ENCODE measurements around the gene CFAP161.

The CFAP161 gene

DNA sequence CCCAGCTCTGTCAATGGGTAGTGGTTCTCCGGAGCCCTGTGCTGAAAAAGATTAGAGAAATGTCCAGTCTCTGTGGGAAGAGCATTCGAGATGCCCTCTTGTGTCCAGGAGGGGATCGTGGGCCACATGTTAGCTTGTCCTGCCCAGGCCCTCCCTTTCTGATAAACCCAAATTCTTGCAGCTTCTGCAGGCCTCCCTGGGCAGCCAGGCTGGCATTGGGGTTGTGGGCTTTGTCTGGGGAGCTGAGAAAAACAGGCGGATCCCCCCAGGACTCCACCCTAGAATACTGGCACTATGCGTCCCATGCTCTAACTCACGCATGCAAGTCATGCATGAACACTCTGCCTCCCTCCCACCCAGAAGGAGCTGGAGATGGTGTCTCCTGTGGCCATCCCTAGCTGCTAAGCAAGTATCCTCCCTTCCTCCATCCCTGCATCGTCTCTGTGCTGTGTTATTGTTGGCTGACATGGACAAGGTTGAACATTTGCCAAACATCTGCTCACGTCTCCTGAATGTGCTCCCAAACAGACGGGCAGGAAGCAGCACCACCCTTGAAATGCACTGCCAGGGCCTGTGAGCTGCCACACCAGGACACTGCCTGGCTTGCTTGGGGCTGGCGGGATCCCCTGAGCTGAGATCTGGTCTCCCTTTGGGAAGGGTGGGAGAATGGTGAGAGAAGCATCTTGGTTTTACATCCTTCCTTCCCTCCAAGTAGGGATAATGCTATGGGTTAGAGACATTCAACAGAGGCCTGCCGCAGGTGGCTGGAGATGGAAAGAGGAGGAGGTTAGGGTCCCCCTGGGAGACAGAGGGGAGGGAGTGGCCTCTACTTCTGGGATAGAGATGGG lies 26.5 kb downstream of the CFAP161 start:
- DNase-seq, result no peak

DNA sequence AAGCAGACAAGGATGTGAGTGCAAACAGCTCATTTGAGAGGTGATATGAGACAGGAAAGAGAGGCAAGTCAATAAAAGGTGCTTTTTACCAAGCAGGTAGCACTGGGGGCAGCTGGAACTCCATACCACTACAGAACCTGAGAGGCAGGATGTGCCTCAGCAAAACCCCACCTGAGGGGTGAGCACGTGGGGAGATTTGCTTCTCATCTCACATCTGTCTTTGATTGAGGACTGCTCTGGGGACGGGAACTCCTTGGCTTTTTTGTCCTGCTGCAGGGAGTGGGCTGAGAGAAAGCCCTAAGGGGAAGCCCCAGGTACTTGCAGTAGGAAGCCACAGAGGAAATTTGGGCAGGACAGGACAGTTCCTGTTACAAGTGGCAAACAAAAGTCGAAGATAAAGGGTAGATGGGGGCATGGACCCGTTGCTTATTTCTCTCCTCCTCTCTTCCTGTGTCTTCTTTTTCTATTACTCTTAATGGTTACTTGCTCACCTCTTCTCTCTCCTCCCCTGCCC lies 27.1 kb downstream of the CFAP161 start:
- no peak for DNase-seq

DNA sequence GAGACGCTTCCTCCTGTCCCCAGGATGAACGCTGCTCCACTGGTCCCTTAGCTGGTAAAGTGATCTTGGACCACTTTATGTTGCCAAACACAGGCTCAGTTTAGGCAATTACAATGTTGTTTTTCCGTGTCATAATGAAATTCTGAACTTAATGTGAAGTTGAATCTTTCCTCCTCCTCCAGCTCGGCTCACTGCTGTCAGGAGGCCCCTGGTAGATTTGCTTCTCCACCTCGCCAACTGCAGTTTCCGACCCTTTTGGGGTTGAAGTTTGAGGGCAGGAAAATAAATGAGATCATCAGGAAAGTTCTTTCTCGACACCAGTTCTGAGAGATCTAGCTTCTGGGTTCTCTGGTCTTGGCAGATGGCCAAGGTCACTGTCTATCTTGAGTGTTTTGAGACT lies 27.8 kb downstream of the CFAP161 start:
- no peak for DNase-seq

DNA sequence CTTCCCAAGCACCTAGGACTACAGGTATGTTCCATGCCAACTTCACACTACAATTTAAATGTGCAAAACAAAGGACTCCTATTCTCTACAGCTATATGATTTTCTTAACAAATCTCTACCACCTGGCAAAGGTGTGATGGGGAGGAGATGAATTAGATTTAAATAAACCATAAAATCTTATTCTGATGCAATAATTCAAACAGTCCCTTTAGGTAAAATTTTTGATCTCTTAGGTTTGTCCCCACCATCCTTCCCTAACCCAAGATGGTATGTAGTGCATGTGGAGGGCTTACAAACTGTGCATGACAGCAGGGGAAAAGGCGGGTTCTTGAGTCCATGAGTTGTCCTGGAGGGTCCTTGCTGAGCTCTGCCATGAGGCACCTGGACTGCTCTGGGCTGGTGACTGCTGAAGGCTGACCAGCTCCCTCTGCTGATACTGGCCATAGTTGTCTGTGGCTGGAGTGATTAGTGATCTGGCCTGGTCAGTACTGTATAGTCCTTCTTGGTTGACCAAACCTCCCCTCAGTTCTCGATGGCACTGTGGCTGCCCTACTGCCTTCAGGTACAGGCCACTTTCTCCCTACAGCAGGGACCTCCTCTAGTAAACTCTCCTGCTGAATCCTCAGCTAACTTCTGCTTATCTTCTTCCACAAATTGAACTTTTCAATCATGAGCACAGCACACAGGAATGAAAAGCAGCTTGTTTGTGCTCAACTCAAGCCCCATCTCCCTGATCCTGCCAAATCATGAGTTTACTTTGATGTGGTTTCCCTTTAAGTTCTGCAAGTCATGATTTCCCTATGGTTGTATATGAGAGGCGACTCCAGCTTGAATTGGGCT lies 30.1 kb downstream of the CFAP161 start:
- DNase-seq, result no peak

DNA sequence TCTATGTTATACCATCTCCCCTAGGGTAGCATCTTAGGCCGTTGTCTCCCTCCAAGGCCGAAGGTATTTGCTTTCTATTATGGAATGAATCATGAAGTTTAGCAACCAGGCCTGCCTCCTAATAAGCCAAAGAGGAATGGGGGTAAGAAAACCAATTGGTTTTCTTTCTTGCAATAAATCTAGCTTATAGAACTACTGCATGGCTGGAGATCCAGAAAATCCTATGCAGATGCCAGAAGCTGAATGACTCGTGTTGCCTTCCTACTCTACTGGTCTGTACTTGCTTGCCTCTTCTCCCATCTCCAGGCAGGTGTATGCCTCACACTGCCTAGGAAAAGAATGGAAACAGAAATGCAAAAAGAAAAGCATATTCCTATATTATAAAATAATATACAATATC lies 31.5 kb downstream of the CFAP161 start:
- no peak for DNase-seq

DNA sequence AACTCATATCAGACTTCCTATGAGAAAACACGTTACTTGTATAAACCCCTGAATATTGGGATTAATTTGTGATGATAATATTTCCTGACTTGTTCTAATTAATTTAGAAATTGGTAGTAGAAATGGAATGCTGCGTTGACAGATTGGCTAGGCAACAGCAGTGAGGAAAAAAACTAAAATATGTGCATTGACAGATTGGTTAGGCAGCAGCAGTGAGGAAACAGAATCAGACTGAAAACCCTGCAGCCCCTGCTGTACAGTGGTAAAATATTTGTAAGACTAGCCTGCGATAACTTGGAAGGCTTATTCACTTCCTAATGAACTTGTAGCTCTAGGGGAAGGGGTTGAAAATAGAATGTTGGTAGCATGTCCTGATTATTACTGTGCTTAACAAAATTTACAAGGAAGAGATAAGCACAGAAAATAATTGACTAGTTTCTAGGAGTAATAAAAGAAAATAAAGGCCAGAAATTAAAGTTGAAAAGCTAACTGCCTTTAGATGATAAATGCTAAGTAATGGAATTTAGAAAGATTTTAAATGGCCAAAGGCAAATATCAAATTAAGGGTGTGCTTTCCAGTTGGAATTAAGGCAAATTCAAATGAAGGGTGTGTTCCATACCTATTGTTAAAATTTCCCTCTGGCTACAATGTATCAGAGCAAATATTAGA lies 32.7 kb downstream of the CFAP161 start:
- no peak for DNase-seq

DNA sequence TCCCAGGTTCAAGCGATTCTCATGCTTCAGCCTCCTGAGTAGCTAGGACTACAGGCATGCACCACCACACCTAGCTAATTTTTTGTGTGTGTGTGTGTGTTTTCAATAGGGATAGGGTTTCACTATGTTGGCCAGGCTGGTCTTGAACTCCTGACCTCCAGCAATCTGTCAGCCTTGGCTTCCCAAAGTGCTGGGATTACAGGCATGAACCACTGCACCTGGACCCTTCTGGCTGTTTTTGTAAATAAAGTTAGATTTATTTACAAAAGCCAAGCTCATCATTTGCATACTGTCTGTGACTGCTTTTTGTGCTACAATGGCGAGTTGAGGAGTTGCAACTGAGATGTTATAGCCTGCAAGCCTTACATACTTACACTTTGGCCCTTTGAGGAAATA lies 34.1 kb downstream of the CFAP161 start:
- no peak for DNase-seq

DNA sequence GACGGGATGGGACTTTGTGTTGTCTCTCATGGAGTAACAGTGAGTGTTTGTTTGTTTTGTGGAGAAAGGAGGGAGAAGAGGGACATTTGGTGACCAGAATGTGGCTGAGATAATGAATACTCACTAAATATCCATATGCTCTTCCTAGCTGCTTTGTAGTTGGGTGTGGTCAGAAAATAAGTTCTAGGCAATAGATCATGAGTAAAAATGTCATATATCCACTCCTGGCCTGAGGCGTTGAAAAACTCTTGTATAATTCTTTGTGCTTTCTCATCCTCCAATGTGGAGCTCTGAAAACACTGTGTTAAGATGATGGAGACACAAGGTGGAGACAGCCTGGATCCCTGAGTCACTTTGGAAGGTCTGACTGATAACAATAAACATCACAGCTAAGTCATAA lies 34.6 kb downstream of the CFAP161 start:
- no peak for DNase-seq

DNA sequence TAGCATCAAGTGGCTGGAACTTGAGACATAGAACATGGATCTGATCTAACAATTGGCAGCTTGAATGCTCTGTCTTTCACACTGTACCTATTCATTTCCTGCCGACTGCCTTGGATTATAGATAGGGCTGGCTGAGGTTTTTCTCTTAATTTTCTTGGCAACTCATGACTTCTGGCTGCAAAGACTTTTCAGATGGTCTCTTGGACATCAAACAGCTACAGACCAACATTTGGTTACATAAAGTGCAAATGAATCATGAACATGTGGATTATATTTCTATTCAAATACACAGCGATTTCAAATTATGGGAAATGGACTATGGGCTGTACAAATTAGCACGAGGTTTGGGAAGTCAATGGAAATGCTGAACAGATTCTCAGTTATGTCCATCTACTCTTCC lies 36.4 kb downstream of the CFAP161 start:
- no peak for DNase-seq

DNA sequence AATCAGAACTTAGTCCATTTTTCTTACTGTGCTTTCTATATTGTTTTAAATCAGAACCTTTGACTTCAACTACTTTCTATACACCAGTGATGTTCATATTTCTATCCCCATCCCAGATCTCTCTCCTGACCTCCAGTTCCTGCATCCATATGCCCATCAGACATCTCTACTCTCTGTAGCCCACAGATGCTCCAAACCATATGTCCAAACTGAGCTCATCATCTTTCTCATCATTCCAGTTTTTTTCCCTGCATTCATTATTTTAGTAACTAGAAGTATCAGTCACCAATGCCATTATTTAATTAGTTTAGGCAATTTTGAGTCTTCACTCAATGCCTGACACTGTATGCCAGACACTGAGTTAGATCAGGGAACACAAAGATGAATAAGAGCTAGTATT lies 37.2 kb downstream of the CFAP161 start:
- DNase-seq, result no peak

DNA sequence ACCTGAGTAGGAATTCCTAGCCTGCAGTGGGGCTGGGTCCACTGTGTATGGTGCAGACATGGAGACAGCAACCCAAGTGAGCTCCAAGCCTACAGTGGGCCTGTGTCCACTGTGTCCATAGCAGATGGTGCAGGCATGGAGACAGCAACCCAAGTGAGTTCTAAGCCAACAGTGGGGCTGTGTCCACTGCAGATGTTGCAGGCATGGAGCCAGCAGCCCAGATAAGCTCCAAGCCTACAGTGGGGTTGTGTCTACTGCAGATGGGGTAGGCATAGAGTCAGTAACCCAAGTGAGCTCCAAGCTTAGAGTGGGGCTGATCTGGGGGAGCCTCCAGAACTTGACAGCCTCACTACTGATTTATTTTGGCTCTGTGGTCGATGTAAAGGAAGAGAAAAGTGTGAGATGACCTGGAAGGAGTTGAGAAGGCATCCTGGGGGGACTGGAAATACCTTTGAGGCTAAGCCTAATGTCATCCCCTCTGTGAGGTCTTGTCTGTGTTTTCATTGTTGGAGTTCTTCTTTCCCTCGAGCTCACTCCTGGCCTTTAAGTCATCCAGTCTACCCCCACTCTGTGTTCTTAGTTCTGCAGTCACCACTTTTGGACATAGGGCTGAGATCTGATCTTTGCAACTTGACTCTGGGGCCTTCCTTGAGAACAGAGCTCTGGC lies 40.2 kb downstream of the CFAP161 start:
- no peak for DNase-seq

DNA sequence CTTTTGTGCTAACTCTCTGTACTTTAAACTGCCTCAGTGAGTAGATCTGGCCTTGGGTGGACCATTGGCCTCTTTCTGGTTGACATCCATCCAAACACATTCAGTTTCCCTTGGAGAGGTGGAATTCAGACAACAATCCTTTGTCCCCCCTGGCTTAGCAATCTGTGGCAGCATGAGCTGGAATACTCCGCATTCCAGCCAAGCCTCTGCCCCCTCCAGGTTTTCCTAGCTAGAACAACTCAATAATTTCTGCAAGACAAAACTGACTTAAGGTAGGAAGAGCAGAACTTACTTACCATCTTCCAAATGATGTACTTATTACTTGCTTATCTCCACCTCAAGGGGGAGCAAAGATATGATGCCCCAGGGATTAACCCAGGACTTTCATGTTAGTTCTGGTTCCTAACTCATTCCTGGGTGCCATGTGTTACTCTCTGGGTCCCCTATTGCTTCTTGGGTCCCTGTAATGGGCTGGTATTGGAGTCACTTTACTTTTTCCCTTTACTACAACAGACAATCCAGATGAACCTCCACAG lies 40.8 kb downstream of the CFAP161 start:
- no peak for DNase-seq

DNA sequence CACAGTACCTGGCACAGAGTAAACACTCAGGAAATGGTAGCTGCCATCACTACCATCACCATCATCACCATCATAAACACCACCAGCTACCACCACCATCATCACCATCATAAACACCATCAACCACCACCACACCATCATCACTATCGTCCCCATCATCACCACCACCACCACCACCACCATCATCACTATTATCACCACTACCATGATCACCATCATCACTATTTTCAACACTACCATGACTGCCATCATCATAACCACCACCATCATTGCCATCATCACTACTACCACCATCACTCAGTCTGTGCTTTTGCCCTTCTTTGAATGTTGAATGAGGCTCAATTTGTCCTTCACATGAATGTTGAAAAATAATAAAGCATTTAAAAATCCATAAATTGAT lies 41.4 kb downstream of the CFAP161 start:
- DNase-seq, result no peak

DNA sequence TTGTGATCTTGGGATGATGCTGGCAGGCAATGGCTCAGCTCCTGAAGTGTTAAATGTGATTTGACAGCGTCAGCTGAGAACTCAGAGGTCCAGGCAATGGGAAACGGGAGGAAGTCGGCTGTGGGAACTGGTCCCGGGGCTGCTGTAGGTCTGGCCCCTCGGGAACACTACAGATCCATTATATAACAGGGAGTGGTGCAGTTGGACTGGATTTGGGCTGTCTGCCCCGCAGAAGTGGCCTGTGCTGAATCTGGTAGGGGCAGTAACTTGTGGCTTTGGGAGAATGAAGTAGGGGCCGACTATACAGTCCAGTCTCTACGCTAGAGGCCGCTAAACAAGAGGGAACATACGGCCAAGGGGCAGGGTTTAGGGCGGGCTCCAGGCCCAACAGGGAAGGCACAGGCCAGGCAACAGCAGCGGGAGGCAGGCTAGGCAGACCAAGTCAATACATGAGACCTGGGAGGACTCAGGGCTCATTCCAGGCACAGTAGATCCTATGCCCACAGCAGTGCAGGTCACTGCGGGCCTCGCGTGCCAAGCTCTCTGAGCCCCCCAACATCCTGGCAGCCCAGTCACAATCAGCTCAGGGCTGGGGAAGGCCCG lies 42.3 kb downstream of the CFAP161 start:
- no peak for DNase-seq

DNA sequence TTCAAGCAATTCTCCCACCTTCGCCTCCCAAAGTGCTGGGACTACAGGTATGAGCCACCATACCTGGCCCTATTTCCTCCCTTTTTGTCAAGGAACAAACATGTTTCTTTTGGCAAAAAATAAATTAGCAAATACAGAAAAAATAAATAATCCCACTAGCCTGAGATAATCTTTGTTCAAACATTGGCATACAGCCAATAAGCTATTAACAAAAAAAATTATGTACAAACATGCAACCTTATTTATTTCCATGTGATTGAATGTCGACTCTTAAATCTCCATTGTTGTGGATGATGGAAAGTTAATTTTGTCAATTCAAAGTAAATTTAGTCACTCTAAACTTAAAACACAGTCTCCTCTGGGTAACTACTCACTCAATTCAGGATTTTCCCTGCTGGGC lies 44.3 kb downstream of the CFAP161 start:
- DNase-seq, result no peak

DNA sequence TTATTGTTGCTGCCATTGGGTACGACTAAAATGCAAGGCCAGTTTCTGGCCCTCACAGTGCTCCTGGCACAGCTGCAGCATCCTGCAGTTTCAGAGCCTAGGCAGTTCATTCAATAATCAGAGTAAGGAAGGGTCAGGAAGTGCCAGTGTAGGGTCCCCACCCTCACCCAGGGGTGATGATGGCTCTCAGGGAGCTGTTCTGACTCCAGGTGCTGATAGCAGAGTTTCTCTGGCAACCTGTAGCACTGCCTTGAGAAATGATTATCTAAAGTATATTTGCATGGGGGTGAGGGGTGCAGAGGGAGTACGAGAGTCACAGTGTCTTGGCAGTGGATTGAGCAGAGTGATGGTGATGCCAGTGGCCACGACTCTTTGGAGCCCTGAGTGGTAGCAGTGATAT lies 47.1 kb downstream of the CFAP161 start:
- no peak for DNase-seq

DNA sequence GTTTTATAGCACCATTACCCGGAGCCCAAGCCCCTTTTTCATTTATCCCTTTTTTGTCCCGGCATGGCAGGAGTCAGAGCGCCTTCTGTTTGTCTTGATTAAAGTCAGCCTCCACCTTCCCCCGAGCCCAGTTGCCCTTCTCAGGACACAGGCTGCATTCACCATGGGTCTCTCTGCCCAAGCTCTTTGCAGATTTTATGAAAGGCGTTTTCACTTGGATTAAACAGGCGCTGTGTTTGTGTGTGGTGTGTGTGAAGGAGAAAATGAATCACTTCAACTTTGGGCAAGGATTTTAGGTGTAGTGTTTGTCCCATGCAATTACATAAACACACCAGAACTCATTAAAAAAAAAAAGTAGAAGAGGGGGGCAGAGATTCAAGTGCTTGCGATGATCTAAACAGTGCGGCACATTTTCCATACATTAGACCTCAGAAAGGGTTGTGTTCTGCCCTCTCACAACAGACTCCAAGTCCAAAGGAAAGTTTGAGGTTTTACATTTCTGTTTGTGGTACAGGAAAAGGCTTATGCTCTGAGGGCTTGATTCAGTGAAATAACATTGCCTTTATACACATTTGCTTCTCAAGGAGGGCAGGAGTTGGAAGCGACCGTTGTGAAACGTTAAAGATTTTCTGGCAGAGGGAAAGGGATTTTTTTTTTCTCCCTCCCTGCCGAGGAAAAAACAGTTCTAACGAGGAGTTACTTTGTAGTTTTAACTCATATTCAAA lies 48.1 kb downstream of the CFAP161 start:
- no peak for DNase-seq

DNA sequence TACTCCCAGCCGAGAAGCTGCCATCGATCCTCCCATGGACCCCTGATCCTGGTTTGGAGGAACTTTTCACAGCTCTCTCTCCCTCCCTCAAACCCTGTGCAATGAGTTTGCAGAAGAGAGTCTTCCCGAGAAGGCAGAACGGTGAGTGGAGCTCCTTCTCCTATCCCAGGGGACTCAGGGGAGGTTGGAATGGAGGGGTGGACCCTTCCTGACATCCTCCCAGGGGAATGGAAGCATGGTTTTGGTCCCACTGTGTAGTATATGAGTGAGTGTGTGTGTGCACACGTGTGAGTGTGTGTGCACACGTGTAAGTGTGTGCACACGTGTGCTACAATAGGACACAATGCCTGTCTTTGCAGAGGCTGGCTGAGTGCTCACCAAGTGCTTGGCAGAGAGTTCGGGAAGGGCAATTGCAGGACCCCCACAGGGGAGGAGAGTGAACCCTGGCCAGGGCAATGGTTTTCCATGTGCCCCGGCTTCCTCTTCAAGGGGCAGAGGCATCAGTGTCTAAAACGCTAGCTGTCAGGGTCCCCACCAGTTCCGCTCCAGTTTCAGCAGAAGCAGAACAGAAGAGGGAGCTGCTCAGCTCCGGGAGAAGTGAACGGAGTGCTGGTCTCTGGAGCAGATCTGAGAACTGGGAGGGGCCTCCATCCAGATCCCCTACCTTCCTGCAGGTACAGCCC lies 48.8 kb downstream of the CFAP161 start:
- DNase-seq, result no peak

DNA sequence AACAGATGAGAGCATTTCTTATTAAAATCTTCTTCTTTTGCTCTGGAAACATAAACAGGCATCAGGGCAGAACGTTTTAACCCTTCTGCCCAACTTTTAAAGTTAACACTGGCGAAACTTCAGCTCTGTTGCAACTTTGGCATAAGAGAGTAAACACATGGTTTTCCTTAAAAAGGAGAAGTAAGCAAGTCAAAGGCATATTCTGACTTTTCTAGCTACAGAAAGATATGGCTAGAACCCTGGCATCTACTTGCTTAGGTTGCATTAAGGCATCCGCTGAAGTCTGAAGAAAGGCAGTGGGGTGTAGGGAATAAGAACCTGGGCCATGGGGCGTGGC lies 49.3 kb downstream of the CFAP161 start:
- DNase-seq, result no peak

DNA sequence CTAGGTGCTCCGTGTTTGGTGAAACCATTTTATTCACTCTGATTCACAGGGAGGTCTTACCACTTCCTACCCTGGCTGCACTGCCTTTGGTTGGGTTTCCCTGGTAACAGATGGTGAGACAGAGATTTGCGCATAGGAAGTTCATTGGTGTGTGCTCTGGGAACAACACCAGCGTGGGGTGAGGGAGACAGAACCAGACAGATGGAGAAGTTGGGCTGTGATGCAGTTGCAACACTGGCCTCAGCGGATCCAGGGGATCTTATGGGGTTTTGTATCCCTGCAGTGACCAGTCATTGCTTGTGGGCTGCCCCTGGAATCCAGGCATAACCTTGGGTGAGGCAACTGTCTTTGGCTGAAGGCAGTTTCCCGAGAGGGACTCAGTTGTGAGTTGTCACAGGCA lies 50.1 kb downstream of the CFAP161 start:
- no peak for DNase-seq

Data from CD4-positive, alpha-beta T cell treated with Interleukin-10 for 1 hour (primary cell).